SHP77 treated with DMSO at 0.1 percent for 48 hours (cell line): ENCODE measurements around the gene P2RX5.
"Not testable (repeated sequence)": the region's sequence is repeated elsewhere in the genome, so short reads cannot be mapped to it uniquely, and the experiment has no call there.

Experiments used
- DNase-seq: peaks from one replicate; lab custom pipeline; 2025; lab: John Stamatoyannopoulos, UW

The P2RX5 gene

DNA sequence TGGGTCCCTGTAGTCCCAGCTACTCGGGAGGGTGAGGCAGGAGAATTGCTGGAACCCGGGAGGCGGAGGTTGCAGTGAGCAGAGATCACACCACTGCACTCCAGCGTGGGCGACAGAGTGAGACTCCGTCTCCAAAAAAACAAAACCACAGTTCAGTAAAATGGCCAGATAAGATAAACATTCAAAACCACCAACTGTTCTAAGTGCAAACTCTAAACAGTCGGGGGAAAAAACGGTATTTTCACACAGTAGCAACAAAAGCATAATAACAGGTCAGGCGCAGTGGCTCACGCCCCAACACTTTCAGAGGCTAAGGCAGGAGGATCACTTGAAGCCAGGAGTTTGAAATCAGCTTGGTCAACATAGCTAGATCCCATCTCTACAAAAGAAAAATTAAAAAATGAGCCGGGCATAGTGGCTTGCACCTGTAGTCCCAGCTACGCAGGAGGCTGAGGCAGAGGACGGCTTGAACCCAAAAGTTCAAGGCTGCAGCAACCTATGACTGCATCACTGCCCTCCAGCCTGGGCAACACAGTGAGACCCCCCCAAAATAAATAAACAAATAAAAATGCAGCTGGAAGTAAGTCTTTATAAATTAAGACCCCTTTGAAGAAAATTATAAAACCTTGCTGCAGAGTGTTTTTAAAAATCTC lies 17.0 kb upstream of the P2RX5 start:
- no peak for DNase-seq

DNA sequence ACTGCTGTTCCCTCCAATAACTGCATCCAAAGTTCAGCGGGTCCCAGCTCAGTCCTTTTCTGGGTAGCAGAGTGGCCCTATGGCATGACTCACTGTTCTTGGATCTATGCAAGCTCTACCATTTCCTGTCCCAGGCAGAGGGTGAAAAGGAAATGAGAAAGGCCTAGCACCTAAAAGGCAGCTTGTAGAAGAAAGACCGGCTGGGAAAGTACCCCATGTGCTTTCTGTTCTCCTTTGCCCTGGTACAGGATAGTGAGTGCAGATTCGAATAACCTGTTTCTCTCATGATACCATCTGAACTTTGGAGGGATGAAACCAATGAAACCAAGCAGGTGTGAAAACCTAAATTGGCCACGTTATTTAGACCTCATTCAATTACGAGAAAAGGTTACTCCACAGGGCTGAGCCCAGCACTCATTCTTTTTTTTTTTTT lies 15.0 kb upstream of the P2RX5 start:
- DNase-seq = no peak

DNA sequence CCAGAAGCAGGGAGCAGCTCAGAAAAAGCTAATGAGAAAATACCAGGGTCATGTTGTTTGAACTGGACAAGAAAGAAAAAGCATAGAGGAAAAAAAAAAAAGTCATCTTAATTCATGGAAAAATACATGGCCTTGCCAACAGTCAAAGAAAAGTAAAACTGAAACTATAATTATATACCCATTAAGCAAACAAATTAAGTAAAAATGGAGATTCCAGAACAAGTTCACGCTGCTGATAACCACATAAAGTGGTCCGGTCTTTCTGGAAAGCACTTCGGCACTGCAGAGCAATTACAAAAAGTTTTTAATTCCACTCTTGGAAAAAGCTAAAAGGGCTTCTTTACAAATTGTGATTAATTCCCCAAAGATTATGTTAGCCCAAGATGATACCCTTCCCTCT lies 12.4 kb upstream of the P2RX5 start:
- DNase-seq = no peak

DNA sequence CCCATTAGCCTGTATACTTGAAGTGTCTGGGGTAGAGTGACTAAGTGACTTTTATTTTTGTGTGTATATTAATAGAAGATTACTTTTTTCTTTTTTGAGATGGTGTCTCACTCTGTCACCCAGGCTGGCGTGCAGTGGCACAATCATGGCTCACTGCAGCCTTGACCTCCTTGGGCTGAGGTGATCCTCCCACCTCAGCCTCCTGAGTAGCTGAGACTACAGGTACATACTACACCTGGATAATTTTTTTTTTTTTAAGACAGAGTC lies 9.7 kb upstream of the P2RX5 start:
- DNase-seq = not testable (repeated sequence)

DNA sequence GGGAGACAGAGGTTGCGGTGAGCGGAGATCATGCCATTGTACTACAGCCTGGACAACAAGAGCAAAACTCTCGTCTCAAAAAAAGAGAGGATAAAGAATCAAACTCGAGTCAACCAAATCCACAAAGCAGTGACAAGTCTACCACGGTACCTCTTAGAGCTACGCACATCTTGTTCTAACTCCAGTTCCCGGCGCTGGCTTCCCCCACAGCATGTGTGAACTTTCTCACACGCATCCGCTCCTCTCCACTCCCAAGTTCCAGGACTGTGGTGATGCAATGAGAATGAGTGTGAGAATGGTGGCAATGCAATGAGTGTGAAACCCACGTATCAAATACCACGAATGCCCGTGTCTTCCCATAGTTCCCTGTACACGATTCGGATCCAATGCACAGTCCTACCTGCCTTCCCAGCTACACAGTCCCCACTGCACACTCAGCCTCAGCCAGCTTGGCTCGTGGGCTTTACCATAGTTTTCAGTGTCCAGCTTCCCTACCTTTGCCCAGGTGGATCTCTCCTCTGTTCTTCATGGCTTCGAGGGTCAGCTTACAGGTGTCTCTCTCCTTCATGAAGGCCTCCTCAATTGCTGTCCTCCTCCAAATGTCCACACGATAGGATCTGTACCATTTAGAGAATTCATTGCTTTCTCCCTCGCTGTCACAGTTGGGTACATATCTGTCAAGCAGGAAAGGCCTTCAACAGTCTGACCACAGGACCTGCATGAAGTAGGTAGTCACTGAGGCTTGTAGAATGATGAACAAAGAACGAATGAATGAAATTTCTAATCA lies 9.2 kb upstream of the P2RX5 start:
- no peak for DNase-seq

DNA sequence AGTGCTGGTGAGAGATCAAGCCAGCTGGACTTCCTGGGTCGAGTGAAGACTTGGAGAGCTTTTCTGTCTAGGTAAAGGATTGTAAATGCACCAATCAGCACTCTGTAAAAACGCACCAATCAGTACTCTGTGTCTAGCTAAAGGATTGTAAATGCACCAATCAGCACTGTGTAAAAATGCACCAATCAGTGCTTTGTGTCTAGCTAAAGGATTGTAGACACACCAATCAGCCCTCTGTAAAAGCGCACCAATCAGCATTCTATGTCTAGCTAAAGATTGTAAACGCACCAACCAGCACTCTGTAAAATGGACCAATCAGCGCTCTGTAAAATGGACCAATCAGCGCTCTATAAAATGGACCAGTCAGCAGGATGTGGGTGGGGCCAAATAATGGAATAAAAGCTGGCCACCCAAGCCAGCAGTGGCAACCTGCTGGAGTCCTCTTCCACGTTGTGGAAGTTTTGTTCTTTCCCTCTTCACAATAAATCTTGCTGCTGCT lies 6.1 kb upstream of the P2RX5 start:
- not testable (repeated sequence) for DNase-seq

DNA sequence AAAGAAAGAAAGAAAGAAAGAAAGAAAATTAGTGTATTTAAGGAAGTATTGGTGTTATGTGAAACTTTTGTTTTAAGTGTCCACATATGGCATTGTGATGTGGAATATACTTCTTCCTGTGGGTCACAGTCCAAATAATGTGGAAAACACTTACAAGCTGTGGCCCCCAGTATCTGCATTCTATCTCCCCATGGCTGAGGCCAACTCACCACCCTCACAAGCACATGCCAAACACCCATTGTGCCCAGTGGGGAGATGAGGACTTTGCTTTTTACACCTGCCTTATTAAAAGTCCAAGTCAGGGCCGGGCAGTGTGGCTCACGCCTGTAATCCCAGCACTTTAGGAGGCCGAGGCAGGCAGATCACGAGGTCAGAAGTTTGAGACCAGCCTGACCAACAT lies 4.0 kb upstream of the P2RX5 start:
- no peak for DNase-seq

DNA sequence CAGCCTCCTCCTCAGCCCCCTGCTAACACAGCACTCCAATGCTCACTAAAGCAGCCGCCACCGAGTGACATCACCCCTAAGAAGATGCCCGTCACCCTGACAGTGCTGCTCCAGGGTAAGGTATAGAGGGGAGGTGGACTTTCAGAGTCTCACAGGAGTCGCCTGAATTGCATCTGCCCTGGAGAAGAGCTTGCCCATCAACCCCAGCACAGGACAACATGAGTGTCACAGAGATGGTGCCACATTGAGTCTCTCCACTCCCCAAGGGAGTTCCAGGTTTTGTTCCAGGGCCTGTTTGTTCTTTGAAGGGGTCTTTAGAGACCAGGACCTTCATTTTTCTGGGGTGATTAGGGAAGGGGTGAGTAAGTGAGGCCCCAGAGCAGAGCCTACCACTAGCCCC lies 2.2 kb upstream of the P2RX5 start:
- DNase-seq = no peak

DNA sequence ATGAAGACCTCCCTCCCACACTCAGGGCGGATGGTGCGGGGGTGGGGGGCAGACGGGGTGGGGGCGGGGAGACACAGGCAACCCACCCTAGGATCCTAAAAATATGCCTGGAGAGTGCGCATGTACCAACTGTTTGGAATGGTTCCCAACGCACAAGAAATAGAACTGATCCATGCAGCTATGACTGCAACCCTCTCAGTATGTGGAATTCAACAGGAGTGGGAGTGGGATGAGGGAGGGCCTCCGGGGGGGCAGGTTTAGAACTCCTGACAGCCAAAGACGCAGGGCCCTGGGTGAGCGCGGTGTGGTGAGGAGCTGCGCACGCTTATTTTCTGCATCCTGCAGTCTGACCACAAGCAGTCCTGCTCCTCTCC lies 1.1 kb upstream of the P2RX5 start:
- DNase-seq = no peak

DNA sequence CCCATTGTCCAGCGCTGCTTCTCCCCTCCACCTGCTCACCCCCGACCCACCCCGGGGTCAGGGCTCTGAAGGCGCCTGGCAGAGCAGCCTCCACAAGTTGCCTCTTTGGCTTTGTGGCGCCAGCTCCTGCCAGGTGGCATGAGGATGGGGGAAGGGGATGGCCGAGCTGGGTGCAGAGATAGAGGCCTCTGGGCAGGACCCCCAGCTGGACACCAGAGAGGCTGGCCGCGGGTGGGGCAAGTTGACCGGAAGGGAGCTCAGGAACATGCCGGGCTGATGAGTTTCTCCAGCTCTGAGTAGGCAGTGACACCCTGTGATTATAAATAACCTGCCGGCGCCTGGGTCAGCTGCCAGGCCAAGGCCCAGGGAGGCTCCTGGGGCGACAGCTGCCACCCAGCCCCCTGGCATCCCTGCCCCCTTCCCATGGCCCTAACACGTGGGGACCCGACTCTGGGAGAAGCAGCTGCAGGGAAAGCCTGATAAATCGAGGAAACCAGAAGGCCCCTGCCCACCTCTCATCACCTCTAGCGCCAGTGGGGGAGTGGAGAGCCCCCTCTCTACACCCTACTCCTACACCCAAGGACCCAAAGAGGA lies 729 bp downstream of the P2RX5 start:
- DNase-seq = no peak

DNA sequence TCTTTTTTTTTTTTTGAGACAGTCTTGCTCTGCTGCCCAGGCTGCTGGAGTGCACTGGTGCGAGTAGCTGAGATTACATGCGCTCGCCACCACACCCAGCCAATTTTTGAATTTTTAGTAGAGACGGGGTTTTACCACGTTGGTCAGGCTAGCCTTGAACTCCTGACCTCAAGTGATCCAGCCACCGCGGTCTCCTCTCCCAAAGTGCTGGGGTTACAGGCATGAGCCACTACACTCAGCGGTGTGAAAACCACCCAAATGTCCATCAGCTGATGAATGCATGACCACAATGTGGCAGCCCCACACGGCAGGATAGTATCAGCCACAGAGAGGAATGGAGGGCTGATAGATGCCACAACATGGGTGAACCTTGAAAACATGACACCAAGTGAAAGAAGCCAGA lies 2.1 kb downstream of the P2RX5 start:
- no peak for DNase-seq

DNA sequence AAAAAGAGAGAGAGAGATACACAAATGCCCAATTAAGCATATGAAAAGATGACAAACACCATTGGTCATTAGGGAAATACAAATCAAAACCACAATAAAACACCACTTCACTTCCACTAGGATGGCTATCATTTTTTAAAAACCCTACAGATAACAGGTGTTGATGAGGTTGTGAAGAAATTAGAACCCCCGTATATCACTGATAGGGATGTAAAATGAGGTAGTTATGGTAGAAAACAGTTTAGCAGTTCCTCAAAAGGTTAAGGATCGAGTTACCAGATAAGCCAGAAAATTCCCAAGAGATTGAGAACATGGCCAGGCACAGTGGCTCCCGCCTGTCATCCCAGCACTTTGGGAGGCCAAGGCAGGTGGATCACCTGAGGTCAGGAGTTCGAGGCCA lies 2.8 kb downstream of the P2RX5 start:
- no peak for DNase-seq

DNA sequence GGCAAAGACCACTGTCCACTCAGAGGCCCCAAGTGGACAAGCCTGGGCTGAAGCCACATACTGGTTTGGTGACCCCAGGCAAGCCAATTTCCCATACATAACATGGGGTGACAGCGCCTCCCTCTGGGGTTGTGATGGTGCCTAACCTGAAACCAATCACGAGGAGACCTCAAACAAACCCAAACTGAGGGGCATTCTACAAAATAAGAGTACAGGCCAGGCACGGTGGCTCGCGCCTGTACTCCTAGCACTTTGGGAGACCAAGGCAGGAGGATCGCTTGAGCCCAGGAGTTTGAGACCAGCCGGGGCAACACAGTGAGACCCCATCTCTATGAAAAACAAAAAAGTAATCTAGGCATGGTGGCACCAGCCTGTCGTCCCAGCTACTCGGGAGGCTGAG lies 3.6 kb downstream of the P2RX5 start:
- no peak for DNase-seq

DNA sequence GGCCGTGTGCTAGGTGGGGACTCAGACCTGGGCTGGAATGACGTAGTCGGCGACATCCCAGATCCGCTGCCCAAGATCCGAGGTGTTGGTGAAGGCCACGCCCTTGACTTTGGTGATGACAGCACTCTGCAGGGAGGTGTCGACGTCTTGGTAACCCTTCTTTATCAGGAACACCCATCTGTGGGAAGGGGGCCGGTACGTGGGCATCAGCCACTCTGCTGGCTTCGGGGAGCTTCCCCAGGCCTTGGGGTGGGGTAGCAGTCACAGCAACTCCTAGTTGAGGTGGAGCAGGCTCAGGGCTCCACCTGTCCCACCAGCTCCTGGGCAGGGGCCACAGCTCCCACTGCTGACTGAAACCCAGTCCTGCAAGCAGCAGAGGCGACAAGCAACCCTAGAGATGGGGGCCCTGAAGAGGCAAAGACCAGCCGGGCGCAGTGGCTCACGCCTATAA lies 4.3 kb downstream of the P2RX5 start:
- no peak for DNase-seq

DNA sequence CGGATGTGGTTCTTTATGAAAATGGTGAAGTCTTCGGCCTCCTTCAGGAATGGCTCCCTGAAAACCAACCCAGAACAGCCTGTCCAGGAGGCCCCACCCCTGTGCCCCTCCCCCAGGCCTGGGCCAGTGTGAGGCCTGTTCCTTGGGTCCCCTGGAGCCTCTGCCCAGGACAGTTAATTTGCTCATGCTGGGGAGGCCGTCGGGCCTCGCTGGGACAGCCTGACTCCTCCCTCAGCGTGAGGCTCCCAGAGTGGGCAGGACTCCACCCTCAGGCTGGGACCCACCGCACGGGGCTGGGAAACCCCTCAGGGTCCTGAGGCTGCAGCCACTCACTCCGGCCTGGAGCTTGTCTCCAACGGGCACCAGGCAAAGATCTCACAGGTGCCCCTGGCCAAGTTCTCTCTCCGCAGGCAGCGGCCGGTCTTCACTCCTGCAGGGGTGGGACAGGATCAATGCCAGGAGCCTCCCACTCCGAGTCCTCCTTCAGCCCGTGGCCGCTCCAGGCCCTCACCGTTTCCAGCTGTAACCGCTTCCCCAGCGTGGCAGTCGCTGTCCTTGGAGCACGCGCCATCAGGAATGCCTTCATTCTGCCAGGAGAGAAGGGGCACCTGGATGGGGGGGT lies 5.8 kb downstream of the P2RX5 start:
- DNase-seq = no peak

DNA sequence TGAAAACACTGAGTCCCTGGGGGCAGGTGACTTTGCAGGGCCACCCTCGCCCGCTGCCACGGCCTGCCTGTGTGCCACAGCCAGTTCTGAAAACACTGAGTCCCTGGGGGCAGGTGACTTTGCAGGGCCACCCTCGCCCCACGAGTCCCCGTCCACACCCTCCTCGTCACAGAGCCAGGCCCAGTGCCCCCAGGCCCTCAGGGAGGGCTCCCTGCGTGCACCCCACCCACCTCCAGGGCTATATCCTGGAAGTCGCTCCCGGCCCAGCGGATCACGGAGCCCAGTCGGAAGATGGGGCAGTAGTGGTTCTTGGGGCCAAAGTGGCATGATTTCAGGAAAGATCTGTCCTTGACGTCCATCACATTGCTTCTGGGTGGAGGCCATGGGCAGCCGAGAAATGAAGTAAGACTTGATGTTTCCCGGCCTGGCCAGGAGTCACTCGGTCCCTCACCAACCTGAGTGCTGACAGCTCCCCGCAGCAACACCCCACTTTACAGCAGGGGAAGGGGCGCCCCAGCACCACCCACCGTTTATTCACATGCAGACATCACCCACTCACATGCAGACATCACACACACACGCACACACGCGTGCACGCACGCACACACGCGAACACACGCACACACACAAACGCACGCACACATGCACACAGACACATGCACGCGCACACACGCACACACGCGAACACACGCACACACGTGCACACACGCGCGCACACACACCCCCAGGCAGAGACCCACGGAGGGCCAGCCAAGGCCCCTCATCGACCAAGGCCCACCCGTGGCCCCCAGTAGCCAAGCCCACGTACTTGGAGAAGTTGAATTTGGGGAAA lies 6.5 kb downstream of the P2RX5 start:
- DNase-seq = no peak

DNA sequence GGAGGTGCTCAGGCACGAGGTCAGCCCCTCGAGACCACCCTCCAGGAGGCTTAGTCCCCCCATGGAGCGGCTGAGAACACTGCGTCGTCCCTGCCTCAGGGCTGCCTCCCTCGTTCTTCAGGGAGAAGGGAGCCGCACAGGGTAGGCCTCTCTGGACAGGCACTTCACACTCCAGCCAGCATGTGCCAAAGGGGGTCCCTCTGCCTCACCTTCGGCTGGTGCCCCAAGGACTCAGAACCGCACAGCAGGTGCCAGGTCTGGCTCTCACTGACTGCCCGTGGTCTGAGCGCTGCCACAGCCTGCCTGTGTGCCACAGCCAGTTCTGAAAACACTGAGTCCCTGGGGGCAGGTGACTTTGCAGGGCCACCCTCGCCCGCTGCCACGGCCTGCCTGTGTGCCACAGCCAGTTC lies 7.1 kb downstream of the P2RX5 start:
- no peak for DNase-seq

DNA sequence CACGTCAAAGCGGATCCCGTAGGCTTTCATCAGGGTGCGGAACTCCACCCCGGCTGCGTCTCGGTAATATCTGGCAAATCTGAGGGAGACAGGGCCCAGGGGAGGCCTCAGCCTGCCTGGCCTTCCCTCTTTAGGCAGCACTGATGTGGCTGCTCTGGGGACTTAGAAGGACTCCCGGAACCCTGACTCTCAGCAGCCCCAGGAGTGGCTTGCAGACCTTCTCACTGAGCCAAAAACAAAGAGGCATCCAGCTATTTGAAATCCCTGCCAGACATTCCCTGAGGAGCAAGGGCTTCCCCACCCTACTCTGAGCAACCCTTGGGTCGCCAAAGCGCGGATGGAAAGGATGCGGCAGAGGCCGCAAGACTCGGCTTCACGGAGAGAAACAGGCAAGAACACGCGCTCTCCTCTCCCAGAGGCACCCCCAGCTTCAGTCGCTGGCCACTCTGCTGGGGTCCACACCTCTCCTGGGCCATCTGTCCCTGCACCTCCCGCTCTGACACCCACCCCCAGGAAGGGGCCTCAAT lies 7.9 kb downstream of the P2RX5 start:
- DNase-seq = no peak

DNA sequence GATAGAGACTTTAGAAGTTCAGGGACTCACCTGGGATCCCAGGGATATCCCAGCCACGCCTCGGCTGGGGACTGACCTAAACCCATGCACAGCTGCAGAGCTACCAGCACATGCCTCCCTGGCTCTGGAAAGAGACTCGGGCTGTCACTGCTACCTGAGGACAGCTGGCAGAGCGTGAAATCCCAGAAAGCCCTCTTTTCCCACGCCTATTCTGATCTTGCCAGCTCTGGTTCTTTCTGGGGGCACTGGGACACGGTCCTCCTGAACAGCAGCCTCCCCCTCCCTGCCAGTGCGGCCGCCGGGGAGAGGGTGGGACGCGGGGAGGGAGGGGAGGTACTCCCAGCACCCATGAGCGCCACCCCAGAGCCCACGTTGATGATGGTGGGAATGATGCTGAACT lies 10.8 kb downstream of the P2RX5 start:
- DNase-seq = no peak

DNA sequence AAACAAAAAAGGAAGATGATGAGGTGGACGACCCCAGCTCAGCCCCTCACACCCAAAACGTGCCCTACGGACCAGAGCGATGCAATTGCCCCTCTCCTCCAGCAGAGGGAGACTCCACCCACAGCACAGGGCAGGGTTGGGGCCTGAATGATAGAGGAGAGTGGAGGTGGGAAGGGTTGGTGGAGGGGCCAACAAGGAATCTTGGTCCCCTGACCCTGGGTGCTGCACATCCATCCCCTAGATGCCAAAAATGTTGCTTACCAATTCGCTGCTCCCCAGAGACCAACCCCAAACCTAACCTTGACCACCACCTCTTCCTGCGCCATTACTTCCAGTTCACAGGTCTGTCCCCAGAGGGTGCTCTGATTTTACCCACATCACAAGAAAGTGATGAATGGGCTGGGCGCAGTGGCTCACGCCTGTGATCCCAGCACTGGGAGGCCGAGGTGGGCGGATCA lies 12.9 kb downstream of the P2RX5 start:
- DNase-seq = no peak

DNA sequence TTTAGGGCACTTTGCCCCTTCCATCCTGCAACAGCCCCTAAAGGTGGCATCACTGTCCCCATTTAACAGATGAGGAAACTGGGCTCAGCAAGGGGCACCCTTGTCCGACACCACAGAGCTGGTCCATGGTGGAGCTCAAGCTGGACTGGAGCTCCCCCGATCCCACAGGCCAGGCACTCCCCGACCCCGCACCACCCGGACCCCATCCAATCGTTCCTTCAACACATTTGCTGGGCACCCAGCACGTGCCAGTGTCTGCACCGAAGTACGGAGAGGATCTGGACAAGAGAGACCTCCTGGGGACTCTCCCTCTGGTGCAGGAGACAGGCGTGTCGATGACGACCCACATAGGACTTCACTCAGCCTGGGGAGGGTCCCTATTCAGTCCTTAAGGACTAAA lies 13.9 kb downstream of the P2RX5 start:
- DNase-seq = no peak

DNA sequence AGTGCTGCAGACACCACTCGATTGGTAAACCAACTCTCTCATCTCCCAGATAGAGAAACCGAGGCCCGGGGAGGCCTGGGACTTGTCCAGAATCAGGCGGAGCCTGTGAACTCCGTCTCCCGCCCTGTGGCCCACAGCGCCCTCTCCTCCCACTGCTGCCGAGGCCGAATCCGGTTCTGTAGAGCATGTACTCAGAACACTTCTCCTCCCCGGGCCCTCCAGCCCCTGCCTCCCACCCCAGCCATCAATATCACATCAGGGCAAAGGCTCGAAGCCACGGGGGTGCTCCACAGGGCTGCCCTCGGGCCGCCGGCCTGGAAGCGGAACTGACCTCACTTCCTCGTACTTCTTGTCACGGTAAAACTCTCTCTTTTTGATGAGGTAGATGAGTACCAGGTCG lies 14.4 kb downstream of the P2RX5 start:
- no peak for DNase-seq
